Stimulated activated naive B cell treated with anti-CD40 and anti-IgM and Interleukin-4, amounts not matched to agents 10 μg/mL and 1 μg/mL and 100 μg/mL, for 72 hours (primary cell): Measurements from ENCODE around the gene RNASE4.
"Not testable (repeated sequence)": the region's sequence is repeated elsewhere in the genome, so short reads cannot be mapped to it uniquely, and the experiment has no call there.

ENCODE experiments used
- ATAC-seq, 2 donors: fragments of 150-1000 bp; cut with Tn5 transposase; replicated peaks; 2 replicates each; pipeline ENCODE4 v1.10.0; 2021; ENCODE audit warnings: moderate library complexity in 1 of 2
- DNase-seq: peaks from one replicate; pipeline ENCODE4 v3.0.0; 2021
- H3K27ac Mint-ChIP-seq: one replicate; pipeline ENCODE4 v1.8.0; 2022; ENCODE audit warnings: mild to moderate bottlenecking, mixed read lengths
- H3K27me3 Mint-ChIP-seq, 2 donors: one replicate each; pipeline ENCODE4 v1.8.0; 2022; ENCODE audit warnings: mixed read lengths in 2 of 2
- H3K36me3 Mint-ChIP-seq, 2 donors: one replicate each; pipeline ENCODE4 v1.8.0; 2022; ENCODE audit warnings: mixed read lengths in 2 of 2, mild to moderate bottlenecking in 1 of 2
- H3K4me1 Mint-ChIP-seq, 2 donors: one replicate each; pipeline ENCODE4 v1.8.0; 2022; ENCODE audit warnings: mixed read lengths in 2 of 2, mild to moderate bottlenecking in 1 of 2
- H3K4me3 Mint-ChIP-seq, 2 donors: one replicate each; pipeline ENCODE4 v1.8.0; 2022; ENCODE audit warnings: mild to moderate bottlenecking in 2 of 2, mixed read lengths in 2 of 2, moderate library complexity in 1 of 2
- H3K9me3 Mint-ChIP-seq, 2 donors: one replicate each; pipeline ENCODE4 v1.8.0; 2022; ENCODE audit warnings: mixed read lengths in 2 of 2, mild to moderate bottlenecking in 1 of 2

RNASE4 gene

DNA sequence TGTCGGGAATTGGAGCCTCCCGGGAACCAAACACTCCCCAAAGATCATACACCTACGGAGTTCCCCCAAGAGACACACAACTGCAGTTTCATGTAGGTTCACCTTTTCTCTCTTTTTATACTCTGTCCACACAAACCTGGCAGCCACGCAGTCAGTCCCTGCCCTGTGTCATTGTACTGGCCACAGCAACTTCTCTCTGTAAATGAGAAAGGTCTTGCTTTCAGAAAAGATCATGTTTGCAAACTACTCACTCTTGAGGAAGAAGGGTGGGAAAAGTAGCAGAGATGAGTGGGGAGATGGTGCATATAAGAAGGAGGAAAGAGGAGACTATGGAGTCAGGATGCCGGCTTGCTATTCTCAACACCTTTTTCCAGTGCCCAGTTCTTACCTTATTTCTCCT, 14.6 kb downstream of the RNASE4 start:
- Mint-ChIP-seq H3K36me3 (no peaks in the 10 kb centered on the region), H3K27ac (no peak overlapping the region), H3K9me3 (peaks cover 0 to 4% of the 10 kb centered on the region in 2 donors), H3K27me3 (no peaks in the 10 kb centered on the region), H3K4me1 (peaks cover 2 to 16% of the 10 kb centered on the region in 2 donors), H3K4me3 (no peak overlapping the region)
- DNase-seq (no peak), ATAC-seq (no peak)

GRCh38 chr14:20699931-20700330, 15.6 kb downstream of the RNASE4 start:
- no peak for ATAC-seq
- H3K27ac Mint-ChIP-seq = no peak overlapping the region
- H3K36me3 Mint-ChIP-seq = no peaks in the 10 kb centered on the region
- no peak for DNase-seq
- H3K4me3 Mint-ChIP-seq = no peak overlapping the region
- peaks cover 2 to 16% of the 10 kb centered on the region in 2 donors for H3K4me1 Mint-ChIP-seq
- H3K9me3 Mint-ChIP-seq = peaks cover 0 to 4% of the 10 kb centered on the region in 2 donors
- H3K27me3 Mint-ChIP-seq = no peaks in the 10 kb centered on the region

DNA sequence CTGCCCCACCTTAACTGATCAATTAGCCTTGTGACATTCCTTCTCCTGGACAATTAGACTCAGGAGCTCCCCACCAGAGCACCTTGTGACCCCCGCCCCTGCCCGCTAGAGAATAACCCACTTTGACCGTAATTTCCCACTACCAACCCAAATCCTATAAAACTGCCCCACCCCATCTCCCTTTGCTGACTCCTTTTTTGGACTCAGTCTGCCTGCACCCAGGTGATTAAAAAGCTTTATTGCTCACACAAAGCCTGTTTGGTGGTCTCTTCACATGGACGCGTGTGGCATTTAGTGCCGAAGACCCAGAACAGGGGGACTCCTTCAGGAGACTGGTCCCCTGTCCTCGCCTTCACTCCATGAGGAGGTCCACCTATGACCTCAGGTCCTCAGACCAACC, 16.6 kb downstream of the RNASE4 start:
- peaks cover 2 to 16% of the 10 kb centered on the region in 2 donors for H3K4me1 Mint-ChIP-seq
- H3K36me3 Mint-ChIP-seq, H3K27ac Mint-ChIP-seq, ATAC-seq, H3K9me3 Mint-ChIP-seq, H3K27me3 Mint-ChIP-seq, H3K4me3 Mint-ChIP-seq, DNase-seq: not testable (repeated sequence)

DNA sequence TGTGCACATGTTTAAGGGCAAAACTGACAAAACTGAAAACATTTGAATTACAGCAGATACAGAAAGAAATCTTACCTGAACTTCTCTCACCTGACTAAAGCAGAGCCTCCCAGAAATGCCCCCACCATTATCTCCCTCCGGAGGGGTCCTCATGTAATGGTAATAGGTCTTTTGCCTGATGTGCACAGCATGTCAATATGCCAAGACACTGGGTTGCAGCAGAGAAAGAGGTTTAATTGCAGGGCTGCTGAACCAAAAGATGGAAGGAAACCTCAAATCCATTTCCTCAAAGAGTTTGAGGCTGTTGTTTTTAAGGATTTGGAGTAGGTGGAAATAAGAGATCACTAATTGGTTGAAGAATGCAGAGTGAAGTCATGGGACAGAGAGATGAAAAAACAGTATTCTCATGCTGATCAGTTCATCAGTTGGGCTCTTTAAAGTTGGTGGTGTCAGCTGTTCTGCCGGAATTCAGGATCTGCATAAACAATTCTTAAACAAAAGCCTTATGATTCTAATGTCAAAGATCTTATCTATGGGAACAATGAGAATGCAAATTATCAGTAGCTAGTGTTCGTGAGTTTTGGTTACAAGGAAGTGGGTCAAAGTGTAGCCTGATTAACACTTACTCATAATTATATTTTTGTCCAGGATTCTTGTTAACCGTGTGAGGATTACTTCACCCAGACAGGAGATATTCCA, 22.4 kb downstream of the RNASE4 start:
- no peak overlapping the region for H3K27ac Mint-ChIP-seq
- no peak for ATAC-seq
- no peak overlapping the region for H3K4me3 Mint-ChIP-seq
- H3K36me3 Mint-ChIP-seq = peaks cover 0 to 5% of the 10 kb centered on the region in 2 donors
- no peaks in the 10 kb centered on the region for H3K9me3 Mint-ChIP-seq
- H3K4me1 Mint-ChIP-seq = peaks cover 0 to 2% of the 10 kb centered on the region in 2 donors
- no peaks in the 10 kb centered on the region for H3K27me3 Mint-ChIP-seq
- DNase-seq = no peak

- no peaks in the 10 kb centered on the region for H3K27me3 Mint-ChIP-seq
- ATAC-seq (no peak), DNase-seq (no peak)
- H3K36me3 Mint-ChIP-seq = peaks cover 0 to 5% of the 10 kb centered on the region in 2 donors
- no peaks in the 10 kb centered on the region for H3K9me3 Mint-ChIP-seq
- no peak overlapping the region for H3K4me3 Mint-ChIP-seq
- peaks cover under 1 to 2% of the 10 kb centered on the region in 2 donors for H3K4me1 Mint-ChIP-seq
- H3K27ac Mint-ChIP-seq = no peak overlapping the region
Measured at GRCh38 chr14:20707622-20708021, 23.3 kb downstream of the RNASE4 start.

GRCh38 chr14:20711261-20711660, 26.9 kb downstream of the RNASE4 start:
- Mint-ChIP-seq H3K4me3 (no peak overlapping the region), H3K36me3 (peaks cover 0 to 8% of the 10 kb centered on the region in 2 donors), H3K27ac (no peak overlapping the region), H3K9me3 (peaks cover 0 to 3% of the 10 kb centered on the region in 2 donors), H3K4me1 (peaks cover 26 to 36% of the 10 kb centered on the region in 2 donors), H3K27me3 (no peaks in the 10 kb centered on the region)
- ATAC-seq (no peak), DNase-seq (no peak)

GRCh38 chr14:20711685-20712084, 27.3 kb downstream of the RNASE4 start:
- ATAC-seq (no peak), DNase-seq (no peak)
- Mint-ChIP-seq H3K4me1 (peaks cover 28 to 40% of the 10 kb centered on the region in 2 donors), H3K36me3 (peaks cover 2 to 9% of the 10 kb centered on the region in 2 donors), H3K27me3 (no peaks in the 10 kb centered on the region), H3K27ac (no peak overlapping the region), H3K9me3 (peaks cover 0 to 5% of the 10 kb centered on the region in 2 donors), H3K4me3 (no peak overlapping the region)

- Mint-ChIP-seq H3K36me3 (peaks cover 7 to 10% of the 10 kb centered on the region in 2 donors), H3K27ac (no peak overlapping the region), H3K4me1 (peaks cover 31 to 52% of the 10 kb centered on the region in 2 donors), H3K9me3 (peaks cover 3 to 9% of the 10 kb centered on the region in 2 donors), H3K27me3 (no peaks in the 10 kb centered on the region), H3K4me3 (peak overlapping the region in 1 of 2 donors; percentile 41)
- DNase-seq (no peak), ATAC-seq (no peak)
Measured at GRCh38 chr14:20712904-20713303, 28.5 kb downstream of the RNASE4 start.

GRCh38 chr14:20714593-20715250, 30.4 kb downstream of the RNASE4 start:
- H3K27ac Mint-ChIP-seq = peak overlapping the region; percentile 27
- H3K4me3 Mint-ChIP-seq = peak overlapping the region in 1 of 2 donors; percentile 53
- peaks cover 41 to 71% of the 10 kb centered on the region in 2 donors for H3K4me1 Mint-ChIP-seq
- no peak for DNase-seq
- peak in 1 of 2 donors; percentile 11 for ATAC-seq
- peaks cover 8 to 16% of the 10 kb centered on the region in 2 donors for H3K36me3 Mint-ChIP-seq
- no peaks in the 10 kb centered on the region for H3K27me3 Mint-ChIP-seq
- peaks cover 4 to 12% of the 10 kb centered on the region in 2 donors for H3K9me3 Mint-ChIP-seq

- H3K4me1 Mint-ChIP-seq = peaks cover 37 to 92% of the 10 kb centered on the region in 2 donors
- H3K4me3 Mint-ChIP-seq = peak overlapping the region; percentile 8 to 12
- H3K9me3 Mint-ChIP-seq = peaks cover 4 to 13% of the 10 kb centered on the region in 2 donors
- peaks cover 8 to 13% of the 10 kb centered on the region in 2 donors for H3K36me3 Mint-ChIP-seq
- DNase-seq (no peak), ATAC-seq (peak; percentile 50 to 58)
- H3K27me3 Mint-ChIP-seq = no peaks in the 10 kb centered on the region
- peak overlapping the region; percentile 10 for H3K27ac Mint-ChIP-seq
Measured at GRCh38 chr14:20719777-20720176, 35.4 kb downstream of the RNASE4 start.

DNA sequence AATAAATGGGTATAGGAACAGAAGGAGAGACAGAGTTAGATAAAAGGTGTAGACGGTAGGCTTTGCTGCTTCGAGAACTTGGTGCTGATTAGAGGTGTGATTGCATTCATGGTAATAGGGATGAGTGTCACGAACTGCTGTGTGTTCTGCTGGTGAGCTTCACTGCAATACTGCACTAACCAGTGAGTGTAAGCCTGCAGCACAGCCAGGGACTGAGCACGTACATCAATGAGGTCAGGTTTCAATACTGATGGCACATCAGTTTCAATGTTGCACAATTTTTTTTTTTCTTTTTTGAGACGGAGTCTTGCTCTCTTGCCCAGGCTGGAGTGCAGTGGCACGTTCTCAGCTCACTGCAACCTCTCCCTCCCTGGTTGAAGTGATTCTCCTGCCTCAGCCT, 36.4 kb downstream of the RNASE4 start:
- no peaks in the 10 kb centered on the region for H3K27me3 Mint-ChIP-seq
- DNase-seq (no peak), ATAC-seq (no peak)
- peaks cover 4 to 10% of the 10 kb centered on the region in 2 donors for H3K9me3 Mint-ChIP-seq
- H3K4me1 Mint-ChIP-seq = peaks cover 30 to 88% of the 10 kb centered on the region in 2 donors
- H3K27ac Mint-ChIP-seq = no peak overlapping the region
- H3K4me3 Mint-ChIP-seq = no peak overlapping the region
- peaks cover 8 to 10% of the 10 kb centered on the region in 2 donors for H3K36me3 Mint-ChIP-seq

- Mint-ChIP-seq H3K4me1 (peaks cover 32 to 89% of the 10 kb centered on the region in 2 donors), H3K4me3 (no peak overlapping the region), H3K27me3 (no peaks in the 10 kb centered on the region), H3K36me3 (peaks cover 9% of the 10 kb centered on the region in 2 donors), H3K27ac (peak overlapping the region; percentile 39), H3K9me3 (peaks cover 4 to 10% of the 10 kb centered on the region in 2 donors)
- ATAC-seq (no peak), DNase-seq (no peak)
Measured at GRCh38 chr14:20722016-20722415, 37.7 kb downstream of the RNASE4 start.

DNA sequence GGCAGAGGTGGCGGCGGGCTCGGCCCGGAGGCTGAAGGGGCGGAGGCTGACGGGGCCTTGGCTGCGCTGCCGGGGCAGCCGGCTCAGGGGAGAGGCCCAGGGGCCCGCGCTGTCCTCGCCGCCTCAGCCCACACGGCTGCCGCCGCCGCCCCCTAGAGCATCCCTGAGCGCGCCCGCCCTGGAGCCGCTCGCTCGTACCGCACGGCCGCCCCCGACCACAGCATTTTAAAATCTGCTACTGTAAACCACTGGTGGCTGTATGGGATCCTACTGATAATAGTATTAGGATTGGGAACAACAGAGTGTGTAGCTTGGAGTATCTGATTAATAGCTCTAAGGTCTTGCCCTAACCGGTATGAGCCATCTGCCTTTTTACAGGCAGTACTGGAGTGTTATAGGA, 39.1 kb downstream of the RNASE4 start:
- ATAC-seq = peak; percentile 36 to 44

DNA sequence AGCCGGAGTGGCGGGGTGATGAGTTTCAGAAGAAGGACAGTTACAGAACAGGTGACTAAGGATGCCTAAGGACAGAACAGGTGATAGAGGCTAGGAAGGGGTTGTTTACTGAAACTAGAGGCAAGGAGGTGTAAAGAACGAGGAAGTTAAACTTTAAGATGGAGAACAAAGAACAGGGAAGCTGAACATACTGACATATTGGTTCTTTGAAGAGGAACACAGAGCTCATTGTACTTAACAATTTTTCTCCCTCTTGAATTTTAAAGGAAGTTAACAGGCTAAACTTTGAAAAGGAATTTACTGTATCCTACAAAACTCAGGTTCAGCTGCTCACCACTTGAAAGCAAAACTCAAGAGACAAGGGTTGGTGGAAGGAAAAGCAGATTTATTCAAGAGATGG, 41.8 kb downstream of the RNASE4 start:
- H3K36me3 Mint-ChIP-seq, DNase-seq, H3K27me3 Mint-ChIP-seq, H3K9me3 Mint-ChIP-seq: not testable (repeated sequence)
- peak overlapping the region; percentile 86 for H3K27ac Mint-ChIP-seq
- ATAC-seq = peak; percentile 29 to 35
- H3K4me3 Mint-ChIP-seq = peak overlapping the region; percentile 44 to 47
- H3K4me1 Mint-ChIP-seq = peaks cover 19 to 56% of the 10 kb centered on the region in 2 donors

More for the DNA sequence above, 39.1 kb downstream of the RNASE4 start:
- no peaks in the 10 kb centered on the region for H3K27me3 Mint-ChIP-seq
- H3K27ac Mint-ChIP-seq = no peak overlapping the region
- H3K9me3 Mint-ChIP-seq = peaks cover 0 to 5% of the 10 kb centered on the region in 2 donors
- H3K4me1 Mint-ChIP-seq = peaks cover 31 to 82% of the 10 kb centered on the region in 2 donors
- peaks cover 3 to 5% of the 10 kb centered on the region in 2 donors for H3K36me3 Mint-ChIP-seq
- H3K4me3 Mint-ChIP-seq = peak overlapping the region; percentile 8 to 59
- no peak for DNase-seq
